ENCODE measurements around the gene LRRC8E.

LRRC8E gene

GRCh38 chr19:7898967-7899366 lies 10.7 kb downstream of the LRRC8E start:
- Histone ChIP-seq H3K9me3 (ENCODE audit: insufficient read depth, low read depth, low read length) (no peaks in the 10 kb centered on the region), H3K4me3 (ENCODE audit: low read length, poor library complexity, severe bottlenecking) (no peak overlapping the region), H3K9ac (ENCODE audit: low read depth, low read length, poor library complexity, severe bottlenecking) (no peak overlapping the region), H4K20me1 (ENCODE audit: insufficient read depth, low read length, poor library complexity, severe bottlenecking) (peaks cover under 1% of the 10 kb centered on the region), H3K36me3 (ENCODE audit: insufficient read depth, low read length) (no peaks in the 10 kb centered on the region), H3K9me2 (replicated peaks; ENCODE audit: low read depth, low read length) (no peaks in the 10 kb centered on the region), H3F3A (ENCODE audit: low read depth) (no peaks in the 10 kb centered on the region), H2AFZ (ENCODE audit: low read length) (no peak overlapping the region), H3K4me2 (ENCODE audit: low read depth, low read length, poor library complexity, severe bottlenecking) (no peak overlapping the region), H3K79me2 (ENCODE audit: insufficient read depth, low read length) (peaks cover 9% of the 10 kb centered on the region), H3K4me1 (ENCODE audit: insufficient read depth, low read length, poor library complexity, severe bottlenecking) (peaks cover 6% of the 10 kb centered on the region), H3K27me3 (ENCODE audit: insufficient read depth, low read length, poor library complexity, severe bottlenecking) (no peaks in the 10 kb centered on the region)
- TF ChIP-seq CTCF (conservative IDR thresholded peaks at IDR 0.05; ENCODE audit: low read length): no peak
- TF ChIP-seq EZH2phosphoT487 (IDR thresholded peaks at IDR 0.05; ENCODE audit: borderline replicate concordance): no peak

- TF ChIP-seq EZH2phosphoT487 (IDR thresholded peaks at IDR 0.05; ENCODE audit: borderline replicate concordance) (no peak), CTCF (conservative IDR thresholded peaks at IDR 0.05; ENCODE audit: low read length) (no peak)
Observed at GRCh38 chr19:7899751-7900378, 11.6 kb downstream of the LRRC8E start.

GRCh38 chr19:7900401-7900870 lies 12.1 kb downstream of the LRRC8E start:
- no peak overlapping the region for H3K9ac ChIP-seq (ENCODE audit: low read depth, low read length, poor library complexity, severe bottlenecking)
- no peaks in the 10 kb centered on the region for H3K9me2 ChIP-seq (replicated peaks; ENCODE audit: low read depth, low read length)
- no peaks in the 10 kb centered on the region for H3F3A ChIP-seq (ENCODE audit: low read depth)
- no peak overlapping the region for H3K4me3 ChIP-seq (ENCODE audit: low read length, poor library complexity, severe bottlenecking)
- H2AFZ ChIP-seq (ENCODE audit: low read length): no peak overlapping the region
- H3K4me1 ChIP-seq (ENCODE audit: insufficient read depth, low read length, poor library complexity, severe bottlenecking): peaks cover 16% of the 10 kb centered on the region
- H3K27me3 ChIP-seq (ENCODE audit: insufficient read depth, low read length, poor library complexity, severe bottlenecking): no peaks in the 10 kb centered on the region
- no peaks in the 10 kb centered on the region for H3K36me3 ChIP-seq (ENCODE audit: insufficient read depth, low read length)
- no peaks in the 10 kb centered on the region for H3K9me3 ChIP-seq (ENCODE audit: insufficient read depth, low read depth, low read length)
- no peak for TF ChIP-seq CTCF (conservative IDR thresholded peaks at IDR 0.05; ENCODE audit: low read length)
- no peak for TF ChIP-seq EZH2phosphoT487 (IDR thresholded peaks at IDR 0.05; ENCODE audit: borderline replicate concordance)
- H4K20me1 ChIP-seq (ENCODE audit: insufficient read depth, low read length, poor library complexity, severe bottlenecking): peaks cover 15% of the 10 kb centered on the region
- peaks cover 23% of the 10 kb centered on the region for H3K79me2 ChIP-seq (ENCODE audit: insufficient read depth, low read length)
- no peak overlapping the region for H3K4me2 ChIP-seq (ENCODE audit: low read depth, low read length, poor library complexity, severe bottlenecking)

More at GRCh38 chr19:7899751-7900378, 11.6 kb downstream of the LRRC8E start:
- Histone ChIP-seq H3K36me3 (ENCODE audit: insufficient read depth, low read length) (no peaks in the 10 kb centered on the region), H3F3A (ENCODE audit: low read depth) (no peaks in the 10 kb centered on the region), H3K79me2 (ENCODE audit: insufficient read depth, low read length) (peaks cover 18% of the 10 kb centered on the region), H3K9me2 (replicated peaks; ENCODE audit: low read depth, low read length) (no peaks in the 10 kb centered on the region), H3K4me3 (ENCODE audit: low read length, poor library complexity, severe bottlenecking) (no peak overlapping the region), H3K4me2 (ENCODE audit: low read depth, low read length, poor library complexity, severe bottlenecking) (no peak overlapping the region), H3K4me1 (ENCODE audit: insufficient read depth, low read length, poor library complexity, severe bottlenecking) (peaks cover 10% of the 10 kb centered on the region), H2AFZ (ENCODE audit: low read length) (no peak overlapping the region), H4K20me1 (ENCODE audit: insufficient read depth, low read length, poor library complexity, severe bottlenecking) (peaks cover 9% of the 10 kb centered on the region), H3K9me3 (ENCODE audit: insufficient read depth, low read depth, low read length) (no peaks in the 10 kb centered on the region), H3K27me3 (ENCODE audit: insufficient read depth, low read length, poor library complexity, severe bottlenecking) (no peaks in the 10 kb centered on the region), H3K9ac (ENCODE audit: low read depth, low read length, poor library complexity, severe bottlenecking) (no peak overlapping the region)
